K562 (cell line): ENCODE data around the gene PPP1R14C. TPM values are rescaled to one million over a fixed set of nuclear protein-coding genes. Genes with fewer than 3 reads are reported as not detected.

ENCODE experiments used
- ATAC-seq: fragments of 200-7000 bp; cut with Tn5 transposase; 3 replicates; pipeline ENCODE4 v1.9.1; 2020; ENCODE audit warnings: moderate library complexity
- BruUV-seq: library from RNA; stranded (reverse); fragments of 400-500 nt; replicated peaks from 2 replicates; lab custom pipeline; 2021; lab: Mats Ljungman, UMichigan
- CTCF ChIA-PET: fragments of 300-600 bp; formaldehyde crosslinking; extraction: SDS; loops from one replicate; lab custom pipeline; 2021; ENCODE audit warnings: low intra/inter-chr PET ratio; lab: Yijun Ruan, JAX
- POLR2A ChIA-PET: fragments of 300-600, 350-650 bp; sonication (Branson Sonifier 250); formaldehyde crosslinking; extraction: SDS; loops from one replicate; lab custom pipeline; 2021; ENCODE audit warnings: antibody characterized with exemption, inconsistent platforms; lab: Yijun Ruan, JAX
- DNase-seq, 4 experiments: peaks; one replicate each; pipeline versions ENCODE4 v3.0.0 to v3.0.0-alpha.2; 2011 to 2018; ENCODE audit warnings: low spot score in 3 of 4, mixed read lengths in 3 of 4; ENCODE audit errors: extremely low read depth in 1 of 4
- FAIRE-seq: peaks from 2 replicates; lab custom pipeline; 2011; peaks lifted over from hg19 to GRCh38; lab: Jason Lieb, UNC
- H2AFZ ChIP-seq: 2 replicates; pipeline ENCODE4 v1.6.0; 2011; ENCODE audit warnings: low read depth, low read length, control low read depth, inconsistent platforms
- H3K27ac ChIP-seq: fragments of 200-600 bp; 3 replicates; pipeline ENCODE4 v1.8.0; 2011; ENCODE audit warnings: low read depth, mild to moderate bottlenecking, control low read depth, inconsistent platforms, low read length, moderate library complexity, mixed read lengths; ENCODE audit errors: extremely low read depth
- H3K27me3 ChIP-seq, 2 experiments: fragments of 300-600 bp in 1 of 2; 2 replicates in 1 of 2; 3 replicates in 1 of 2; pipeline versions ENCODE4 v1.6.0 to v1.8.0; 2011; ENCODE audit warnings: inconsistent platforms in 2 of 2, low read length in 2 of 2, mild to moderate bottlenecking in 1 of 2, mixed read lengths in 1 of 2, moderate library complexity in 1 of 2; ENCODE audit not compliant: control insufficient read depth in 2 of 2, insufficient read depth in 2 of 2
- H3K36me3 ChIP-seq: fragments of 300-600 bp; 3 replicates; pipeline ENCODE4 v1.8.0; 2011; ENCODE audit warnings: mild to moderate bottlenecking, low read length, inconsistent platforms; ENCODE audit not compliant: control insufficient read depth, insufficient read depth
- H3K4me1 ChIP-seq, 2 experiments: fragments of 200-600 bp in 1 of 2; replicated peaks in 1 of 2; 2 replicates in 1 of 2; 3 replicates in 1 of 2; pipeline versions ENCODE4 v1.5.1 to v1.8.0; 2011; ENCODE audit warnings: inconsistent platforms in 2 of 2, low read length in 2 of 2, mild to moderate bottlenecking in 1 of 2, mixed read lengths in 1 of 2, moderate library complexity in 1 of 2; ENCODE audit not compliant: control insufficient read depth in 2 of 2, insufficient read depth in 2 of 2
- H3K4me2 ChIP-seq: 2 replicates; pipeline ENCODE4 v1.6.1; 2011; ENCODE audit warnings: low read length, control low read depth, inconsistent platforms, mixed read lengths; ENCODE audit not compliant: insufficient read depth
- H3K4me3 ChIP-seq: fragments of 200-600 bp; sonication (generic), shearing (Covaris generic); 2 replicates; pipeline ENCODE4 v1.5.1; 2016; ENCODE audit warnings: control low read depth, inconsistent platforms
- H3K79me2 ChIP-seq: fragments of 200-600 bp; 3 replicates; pipeline ENCODE4 v1.8.0; 2011; ENCODE audit warnings: low read length, inconsistent platforms; ENCODE audit not compliant: control insufficient read depth, insufficient read depth
- H3K9ac ChIP-seq, 2 experiments: 2 replicates each; pipeline versions ENCODE4 v1.6.0 to v1.6.1; 2011; ENCODE audit warnings: low read depth in 2 of 2, low read length in 2 of 2, control low read depth in 1 of 2, inconsistent platforms in 1 of 2, mild to moderate bottlenecking in 1 of 2, mixed read lengths in 1 of 2; ENCODE audit not compliant: insufficient read depth in 1 of 2
- H3K9me1 ChIP-seq: one replicate; pipeline ENCODE4 v1.6.0; 2011; ENCODE audit warnings: inconsistent platforms, mild to moderate bottlenecking, low read length, moderate library complexity; ENCODE audit not compliant: control insufficient read depth, insufficient read depth
- H3K9me3 ChIP-seq: replicated peaks from 2 replicates; pipeline ENCODE4 v1.5.1; 2011; ENCODE audit warnings: low read depth, low read length, inconsistent platforms; ENCODE audit not compliant: control insufficient read depth, insufficient read depth
- H4K20me1 ChIP-seq: replicated peaks from 2 replicates; pipeline ENCODE4 v1.6.1; 2011; ENCODE audit warnings: low read length, inconsistent platforms, mixed read lengths; ENCODE audit not compliant: control insufficient read depth, insufficient read depth
- ARID3B ChIP-seq: fragments of 250-450 bp; sonication (Bioruptor Pico); IDR thresholded peaks from 2 replicates; pipeline ENCODE4 v1.4.0; 2020; ENCODE audit warnings: borderline replicate concordance
- ATF7 ChIP-seq: fragments of 450-650 bp; IDR thresholded peaks from 2 replicates; pipeline ENCODE4 v1.7.1; 2014; ENCODE audit warnings: mild to moderate bottlenecking, moderate library complexity
- BRD4 ChIP-seq: fragments of 200-600 bp; sonication (generic); IDR thresholded peaks from 2 replicates; pipeline ENCODE4 v1.6.1; 2017; ENCODE audit warnings: inconsistent platforms
- CBFB ChIP-seq: sonication (generic); formaldehyde crosslinking; IDR thresholded peaks from 2 replicates; pipeline ENCODE4 v1.4.0; 2020; ENCODE audit warnings: mild to moderate bottlenecking, missing genetic modification reagents
- CREBBP ChIP-seq: IDR thresholded peaks from one replicate; pipeline ENCODE4 v1.6.1; 2012; ENCODE audit warnings: low read depth, mild to moderate bottlenecking, control low read depth, inconsistent platforms, low read length
- FOXP1 ChIP-seq: sonication (generic); formaldehyde crosslinking; IDR thresholded peaks from 2 replicates; pipeline ENCODE4 v1.8.0; 2022; ENCODE audit warnings: mild to moderate bottlenecking, missing genetic modification reagents
- HDAC2 ChIP-seq: fragments of 450-650 bp; IDR thresholded peaks from 2 replicates; pipeline ENCODE4 v1.6.1; 2016; ENCODE audit warnings: mild to moderate bottlenecking
- HMGN3 ChIP-seq: IDR thresholded peaks from 2 replicates; pipeline ENCODE4 v1.6.1; 2011; ENCODE audit warnings: borderline replicate concordance, low read depth, mild to moderate bottlenecking, mixed read lengths, low read length; ENCODE audit not compliant: insufficient read length; ENCODE audit errors: extremely low read depth
- MAZ ChIP-seq, 2 experiments: fragments of 450-650 bp in 1 of 2; sonication (generic) in 1 of 2; formaldehyde crosslinking; IDR thresholded peaks in 1 of 2; conservative IDR thresholded peaks in 1 of 2; 2 replicates each; pipeline versions ENCODE4 v1.4.0 to v1.5.0; 2020; ENCODE audit warnings: mild to moderate bottlenecking in 1 of 2, missing genetic modification reagents in 1 of 2
- OTX1 ChIP-seq: fragments of 450-650 bp; formaldehyde crosslinking; IDR thresholded peaks from 2 replicates; pipeline ENCODE4 v1.4.0; 2022; ENCODE audit warnings: mild to moderate bottlenecking
- POLR2A ChIP-seq: fragments of 450-650 bp; conservative IDR thresholded peaks from 2 replicates; pipeline ENCODE4 v1.6.1; 2016
- RHOXF2B ChIP-seq: fragments of 250-450 bp; sonication (Bioruptor Pico); conservative IDR thresholded peaks from 2 replicates; pipeline ENCODE4 v1.5.1; 2021
- SETDB1 ChIP-seq: IDR thresholded peaks from one replicate; pipeline ENCODE4 v1.6.1; 2012; ENCODE audit warnings: low read length, control low read depth, inconsistent platforms
- SMAD1 ChIP-seq: fragments of 150-350 bp; IDR thresholded peaks from 2 replicates; pipeline ENCODE4 v1.6.1; 2014; ENCODE audit warnings: low read length, low read depth; ENCODE audit not compliant: partially characterized antibody
- SMARCA4 ChIP-seq: fragments of 450-650 bp; IDR thresholded peaks from 2 replicates; pipeline ENCODE4 v1.6.1; 2016
- TRIM25 ChIP-seq: fragments of 450-650 bp; IDR thresholded peaks from 2 replicates; pipeline ENCODE4 v1.7.0; 2016; ENCODE audit warnings: borderline replicate concordance
- TSC22D4 ChIP-seq: fragments of 450-650 bp; IDR thresholded peaks from 2 replicates; pipeline ENCODE4 v1.6.1; 2016; ENCODE audit warnings: missing genetic modification characterization, missing biosample characterization, control low read depth
- XRCC3 ChIP-seq: fragments of 450-650 bp; IDR thresholded peaks from 2 replicates; pipeline ENCODE4 v1.6.1; 2017; ENCODE audit warnings: mild to moderate bottlenecking, moderate library complexity
- ZNF143 ChIP-seq: sonication (generic); formaldehyde crosslinking; IDR thresholded peaks from 2 replicates; pipeline ENCODE4 v1.9.0; 2022; ENCODE audit warnings: mild to moderate bottlenecking, missing genetic modification reagents
- WGBS: fragments of 100-300 bp; shearing (Covaris generic); methylation state at CpG from one replicate; pipeline ENCODE4 v1.1.6; 2016; ENCODE audit warnings: low coverage, mixed read lengths; ENCODE audit not compliant: insufficient coverage; ENCODE audit errors: missing lambda C conversion rate; 5-methylcytosine and 5-hydroxymethylcytosine counted together
- in situ Hi-C: fragments of 300-500 bp; cut with MboI; formaldehyde crosslinking; loops from 4 replicates; pipeline ENCODE4 v1.15.0; 2018; ENCODE audit warnings: inconsistent platforms, mixed read lengths
- intact Hi-C: fragments of 100-400 bp; cut with micrococcal nuclease; formaldehyde crosslinking; loops from 2 replicates; pipeline ENCODE4 v1.14.2; 2022
- polyA plus RNA-seq, 8 experiments: library from polyadenylated mRNA; depleted of rRNA in 4 of 8; stranded (reverse) in 5 of 8; unstranded in 3 of 8; fragments of >200 nt; fragmentation: Nextera tagmentation in 2 of 8; fragmentation: Illumina TruSeq in 1 of 8; extraction: Ambion mirVana in 2 of 8; extraction: Trizol in 1 of 8; gene quantifications; 2 replicates each; pipeline versions ENCODE4 v1.2.1 to v1.2.3, GENCODE V29; 2011 to 2014; ENCODE audit warnings: inconsistent platforms in 1 of 8, missing spikeins in 1 of 8
- total RNA-seq, 7 experiments: library from RNA; depleted of rRNA in 6 of 7; stranded (reverse); fragments of >200 nt in 6 of 7; fragmentation: Illumina TruSeq in 2 of 7; extraction: Trizol in 2 of 7; gene quantifications; 2 replicates each; pipeline versions ENCODE4 v1.2.1 to v1.2.3, GENCODE V29; 2011 to 2021; ENCODE audit warnings: low replicate concordance in 1 of 7
- TF ChIP-seq, protein P1 (sequence below): fragments of 450-650 bp; IDR thresholded peaks from one replicate; pipeline ENCODE4 v1.6.1; 2018; ENCODE audit warnings: mild to moderate bottlenecking, moderate library complexity; ENCODE audit not compliant: partially characterized antibody

Gene PPP1R14C
- total and polyA plus RNA-seq, 9 of the 15 experiments (the other 6 are each of a cell fraction or from before 2014, with no cell fraction given) = 4.5 to 16.6 (median 11.9) TPM

DNA sequence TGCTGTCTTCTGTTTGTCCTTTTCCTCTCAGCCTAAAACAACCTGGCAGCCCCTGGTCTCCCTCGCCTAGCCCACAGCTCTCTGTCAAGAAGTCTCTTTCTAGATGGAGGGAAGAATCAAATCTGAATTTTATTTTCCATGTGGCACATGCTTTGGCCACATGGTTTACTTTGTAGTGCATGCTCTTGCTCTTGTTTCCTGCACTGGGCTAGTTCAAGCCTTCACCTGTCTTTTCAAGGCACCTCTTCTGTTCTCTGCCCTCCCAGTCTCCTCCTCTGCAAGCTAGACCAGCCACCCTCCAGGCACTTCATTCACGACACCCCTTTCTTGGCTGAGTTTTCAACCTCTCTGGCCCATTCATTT is 7.6 kb downstream of the PPP1R14C start:
- Histone ChIP-seq H4K20me1 (no peaks in the 10 kb centered on the region), H3K9ac (peak overlapping the region; percentile 68 to 75; a peak in 3 of 4 replicates), H3K9me1 (no peaks in the 10 kb centered on the region), H3K27ac (peak overlapping the region; percentile 93), H3K36me3 (no peaks in the 10 kb centered on the region; the same call in 2 of the 3 replicates), H3K27me3 (no peaks in the 10 kb centered on the region), H3K4me3 (peak overlapping the region; percentile 17; the same call in 1 of the 2 replicates), H3K4me2 (peak overlapping the region; percentile 81), H2AFZ (peak overlapping the region; percentile 86), H3K9me3 (no peaks in the 10 kb centered on the region), H3K79me2 (peaks cover 66% of the 10 kb centered on the region), H3K4me1 (peaks cover 39 to 65% of the 10 kb centered on the region in 2 experiments)
- 56% methylated on average over 2 of the region's 2 CpGs for WGBS
- DNase-seq (no peak), ATAC-seq (no peak; the same call in 1 of the 3 replicates), FAIRE-seq (no peak)
- intact Hi-C loops (loop anchor here (2.0 to 5.0 kb wide), 3 partner anchors 122 to 184 kb away; no protein-coding TSS in a partner anchor), in situ Hi-C loops (no loop called here)
- BruUV-seq = no TSS peak
- ChIA-PET POLR2A (interaction anchor here (2.9 kb wide), 1 partner anchor 9 kb away, joined by 15 read pairs; no protein-coding TSS in a partner anchor), CTCF (interaction anchor here (1.4 kb wide), 1 partner anchor 185 kb away, joined by 4 read pairs; no protein-coding TSS in a partner anchor)
- TF ChIP-seq XRCC3 (no peak), CREBBP (no peak), SETDB1 (no peak), HDAC2 (no peak), POLR2A (no peak), BRD4 (no peak), CBFB (no peak), RHOXF2B (CRISPR knock-in tag) (no peak), ATF7 (no peak), HMGN3 (no peak), OTX1 (no peak), ZNF143 (CRISPR knock-in tag) (0 out of 2 replicates have a peak, but pooled peaks have one; percentile 21), SMAD1 (no peak), TSC22D4 (tag) (no peak), TRIM25 (no peak), MAZ (CRISPR knock-in tag; conservative IDR thresholded peaks at IDR 0.05 in 1 of 2, IDR thresholded peaks at IDR 0.05 in 1 of 2) (no peak), FOXP1 (no peak), SMARCA4 (no peak), ARID3B (no peak)
- TF ChIP-seq, protein P1, sequence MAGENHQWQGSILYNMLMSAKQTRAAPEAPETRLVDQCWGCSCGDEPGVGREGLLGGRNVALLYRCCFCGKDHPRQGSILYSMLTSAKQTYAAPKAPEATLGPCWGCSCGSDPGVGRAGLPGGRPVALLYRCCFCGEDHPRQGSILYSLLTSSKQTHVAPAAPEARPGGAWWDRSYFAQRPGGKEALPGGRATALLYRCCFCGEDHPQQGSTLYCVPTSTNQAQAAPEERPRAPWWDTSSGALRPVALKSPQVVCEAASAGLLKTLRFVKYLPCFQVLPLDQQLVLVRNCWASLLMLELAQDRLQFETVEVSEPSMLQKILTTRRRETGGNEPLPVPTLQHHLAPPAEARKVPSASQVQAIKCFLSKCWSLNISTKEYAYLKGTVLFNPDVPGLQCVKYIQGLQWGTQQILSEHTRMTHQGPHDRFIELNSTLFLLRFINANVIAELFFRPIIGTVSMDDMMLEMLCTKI = no peak
